Measurements from ENCODE around the gene PARP3.

GRCh38 chr3:51948016-51948580 lies 5.9 kb downstream of the PARP3 start:
- TF ChIP-seq EZH2 (IDR thresholded peaks at IDR 0.05) (no peak), POLR2A (IDR thresholded peaks at IDR 0.05; ENCODE audit: borderline replicate concordance, extremely low read depth, insufficient read depth, insufficient read length) (no peak), MAX (IDR thresholded peaks at IDR 0.05) (no peak)
